A549 (cell line): Measurements from ENCODE around the gene DARS1. TPM values are rescaled to one million over a fixed set of nuclear protein-coding genes. Genes with fewer than 3 reads are reported as not detected.

Experiments
- ATAC-seq, 2 experiments: fragments of 200-7000 bp in 1 of 2; fragments of >200 bp in 1 of 2; cut with Nextera tagmentation in 1 of 2; cut with Tn5 transposase in 1 of 2; 3 replicates each; pipeline versions ENCODE4 v1.8.0 to v1.9.1; 2018 to 2020; ENCODE audit warnings: mild to moderate bottlenecking in 1 of 2, moderate library complexity in 1 of 2
- CTCF ChIA-PET: fragments of 300-600 bp; sonication (Branson Sonifier 250); formaldehyde crosslinking; extraction: SDS; loops from one replicate; lab custom pipeline; 2021; ENCODE audit warnings: antibody characterized with exemption, inconsistent platforms; lab: Yijun Ruan, JAX
- POLR2A ChIA-PET: fragments of 350-600 bp; formaldehyde crosslinking; extraction: SDS; loops from one replicate; lab custom pipeline; 2021; ENCODE audit warnings: antibody characterized with exemption, inconsistent platforms; lab: Yijun Ruan, JAX
- DNase-seq, 2 experiments: peaks; one replicate each; pipeline versions ENCODE4 v3.0.0 to v3.0.0-alpha.2; 2011 to 2016; ENCODE audit warnings: low read depth in 1 of 2, low spot score in 1 of 2
- FAIRE-seq: peaks from 2 replicates; lab custom pipeline; 2011; peaks lifted over from hg19 to GRCh38; lab: Jason Lieb, UNC
- H3K27ac ChIP-seq, 2 experiments: fragments of >200 bp; sonication (Bioruptor Twin); formaldehyde crosslinking; 3 replicates each; pipeline ENCODE4 v1.5.1; 2016 to 2017
- H3K4me1 ChIP-seq: fragments of >200 bp; sonication (Bioruptor Twin); formaldehyde crosslinking; 3 replicates; pipeline ENCODE4 v1.6.1; 2016
- H3K4me2 ChIP-seq: fragments of >200 bp; sonication (Bioruptor Twin); formaldehyde crosslinking; 3 replicates; pipeline ENCODE4 v1.6.1; 2016
- H3K4me3 ChIP-seq: fragments of >200 bp; sonication (Bioruptor Twin); formaldehyde crosslinking; 3 replicates; pipeline ENCODE4 v1.5.1; 2016
- H3K9me3 ChIP-seq: fragments of >200 bp; sonication (Bioruptor Twin); formaldehyde crosslinking; 3 replicates; pipeline ENCODE4 v1.6.1; 2016
- CBX2 ChIP-seq: fragments of 200-600 bp; sonication (generic); IDR thresholded peaks from 2 replicates; pipeline ENCODE4 v1.6.1; 2016; ENCODE audit warnings: low read depth, mild to moderate bottlenecking, borderline replicate concordance
- CEBPB ChIP-seq, 2 experiments: fragments of >200 bp in 1 of 2; sonication (Bioruptor Twin) in 1 of 2; formaldehyde crosslinking in 1 of 2; IDR thresholded peaks; 2 replicates each; pipeline ENCODE4 v1.6.1; 2012 to 2016
- CHD2 ChIP-seq: fragments of 150-350 bp; IDR thresholded peaks from 2 replicates; pipeline ENCODE4 v1.6.1; 2014; ENCODE audit warnings: low read length; ENCODE audit not compliant: partially characterized antibody
- CHD4 ChIP-seq: fragments of 200-600 bp; sonication (generic); IDR thresholded peaks from 2 replicates; pipeline ENCODE4 v1.6.1; 2016; ENCODE audit warnings: antibody characterized with exemption, mild to moderate bottlenecking, borderline replicate concordance
- EHF ChIP-seq: fragments of 250-450 bp; sonication (Bioruptor Pico); IDR thresholded peaks from 2 replicates; pipeline ENCODE4 v1.5.0; 2020; ENCODE audit warnings: mild to moderate bottlenecking
- EHMT2 ChIP-seq: fragments of 200-600 bp; sonication (generic); IDR thresholded peaks from 2 replicates; pipeline ENCODE4 v1.6.1; 2016; ENCODE audit warnings: antibody characterized with exemption, low read depth, mild to moderate bottlenecking, moderate library complexity
- ESRRA ChIP-seq: fragments of 150-350 bp; IDR thresholded peaks from 2 replicates; pipeline ENCODE4 v1.6.1; 2014; ENCODE audit warnings: mild to moderate bottlenecking, low read length, borderline replicate concordance
- FOSL2 ChIP-seq, 2 experiments: fragments of 450-650 bp in 1 of 2; fragments of >200 bp in 1 of 2; sonication (Bioruptor Twin) in 1 of 2; formaldehyde crosslinking; IDR thresholded peaks; 2 replicates each; pipeline versions ENCODE4 v1.5.0 to v1.6.1; 2016 to 2020; ENCODE audit warnings: mild to moderate bottlenecking in 1 of 2, moderate library complexity in 1 of 2
- HEYL ChIP-seq: fragments of 250-450 bp; sonication (Bioruptor Pico); IDR thresholded peaks from 2 replicates; pipeline ENCODE4 v1.8.0; 2021; ENCODE audit warnings: mild to moderate bottlenecking, moderate library complexity
- HOXB13 ChIP-seq: fragments of 250-450 bp; sonication (Bioruptor Pico); IDR thresholded peaks from 2 replicates; pipeline ENCODE4 v1.5.0; 2020; ENCODE audit warnings: low read depth, mild to moderate bottlenecking, moderate library complexity
- JUN ChIP-seq, 2 experiments: fragments of >200 bp; sonication (Bioruptor Twin); formaldehyde crosslinking; IDR thresholded peaks; 2 replicates in 1 of 2; 3 replicates in 1 of 2; pipeline ENCODE4 v1.6.1; 2016 to 2017
- JUNB ChIP-seq: fragments of >200 bp; sonication (Bioruptor Twin); formaldehyde crosslinking; IDR thresholded peaks from 2 replicates; pipeline ENCODE4 v1.6.1; 2016
- MAZ ChIP-seq: fragments of 150-350 bp; IDR thresholded peaks from 2 replicates; pipeline ENCODE4 v1.6.1; 2014; ENCODE audit warnings: antibody characterized with exemption, low read depth, low read length, borderline replicate concordance
- NFE2L2 ChIP-seq: fragments of 150-350 bp; conservative IDR thresholded peaks from 2 replicates; pipeline ENCODE4 v1.6.1; 2014; ENCODE audit warnings: low read length
- NPAS2 ChIP-seq: fragments of 250-450 bp; sonication (Bioruptor Pico); IDR thresholded peaks from 2 replicates; pipeline ENCODE4 v1.8.0; 2022; ENCODE audit warnings: mild to moderate bottlenecking, moderate library complexity, borderline replicate concordance
- POLR2A ChIP-seq: IDR thresholded peaks from 2 replicates; pipeline ENCODE4 v1.6.1; 2012; ENCODE audit warnings: mild to moderate bottlenecking, low read length
- POLR2AphosphoS2 ChIP-seq: conservative IDR thresholded peaks from 2 replicates; pipeline ENCODE4 v1.6.1; 2012; ENCODE audit warnings: low read length, improper control_type of control experiment, inconsistent platforms
- RARB ChIP-seq: fragments of 250-450 bp; sonication (Bioruptor Pico); IDR thresholded peaks from 2 replicates; pipeline ENCODE4 v1.8.0; 2021; ENCODE audit warnings: mild to moderate bottlenecking, moderate library complexity
- RCOR1 ChIP-seq: fragments of 150-350 bp; IDR thresholded peaks from 2 replicates; pipeline ENCODE4 v1.6.1; 2014; ENCODE audit warnings: antibody characterized with exemption, low read length, low read depth
- RFX5 ChIP-seq: fragments of 450-650 bp; IDR thresholded peaks from 2 replicates; pipeline ENCODE4 v1.7.1; 2014; ENCODE audit warnings: antibody characterized with exemption, mild to moderate bottlenecking, moderate library complexity
- ZC3H11A ChIP-seq: fragments of 450-650 bp; IDR thresholded peaks from 2 replicates; pipeline ENCODE4 v1.6.1; 2014; ENCODE audit warnings: antibody characterized with exemption, mild to moderate bottlenecking
- ZFP36 ChIP-seq: fragments of 450-650 bp; IDR thresholded peaks from 2 replicates; pipeline ENCODE4 v1.6.1; 2014; ENCODE audit warnings: borderline replicate concordance; ENCODE audit not compliant: partially characterized antibody
- ZSCAN20 ChIP-seq: fragments of 250-450 bp; sonication (Bioruptor Pico); IDR thresholded peaks from 2 replicates; pipeline ENCODE4 v1.8.0; 2022; ENCODE audit warnings: mild to moderate bottlenecking, moderate library complexity
- WGBS: methylation state at CpG from one replicate; pipeline ENCODE4 v1.1.6; 2017; ENCODE audit errors: missing lambda C conversion rate; 5-methylcytosine and 5-hydroxymethylcytosine counted together
- polyA plus RNA-seq, 4 experiments: library from polyadenylated mRNA; depleted of rRNA in 3 of 4; stranded (reverse); fragments of >200 nt; fragmentation: RNase III in 1 of 4; extraction: RNeasy Plus Mini Kit Qiagen cat#74134 plus additional on column Dnase treatment in 1 of 4; gene quantifications; 2 replicates in 3 of 4; 3 replicates in 1 of 4; pipeline ENCODE4 v1.2.3, GENCODE V29; 2011 to 2017
- TF ChIP-seq, protein P1 (sequence below): IDR thresholded peaks from 2 replicates; pipeline ENCODE4 v1.6.1; 2012
- TF ChIP-seq, protein P2 (sequence below): fragments of 150-350 bp; IDR thresholded peaks from 2 replicates; pipeline ENCODE4 v1.6.1; 2014; ENCODE audit warnings: low read depth, mild to moderate bottlenecking, low read length
- TF ChIP-seq, protein P3 (sequence below): fragments of 250-450 bp; sonication (Bioruptor Pico); IDR thresholded peaks from 2 replicates; pipeline ENCODE4 v1.5.0; 2020; ENCODE audit warnings: low read depth, mild to moderate bottlenecking, moderate library complexity
- TF ChIP-seq, protein P4 (sequence below): fragments of >200 bp; sonication (Bioruptor Twin); formaldehyde crosslinking; IDR thresholded peaks from 2 replicates; pipeline ENCODE4 v1.6.1; 2016
- TF ChIP-seq, protein P5 (sequence below): fragments of >200 bp; sonication (Bioruptor Twin); formaldehyde crosslinking; IDR thresholded peaks from 3 replicates; pipeline ENCODE4 v1.6.1; 2016
- TF ChIP-seq, protein P6 (sequence below): IDR thresholded peaks from 2 replicates; pipeline ENCODE4 v1.6.1; 2012
- TF ChIP-seq, protein P7 (sequence below): fragments of 250-450 bp; sonication (Bioruptor Pico); IDR thresholded peaks from 2 replicates; pipeline ENCODE4 v1.5.0; 2021; ENCODE audit warnings: mild to moderate bottlenecking, moderate library complexity, borderline replicate concordance

The DARS1 gene
- polyA plus RNA-seq, 2 of the 4 experiments (the other 2 are of a cell fraction), result 83.8 to 130 TPM

DNA sequence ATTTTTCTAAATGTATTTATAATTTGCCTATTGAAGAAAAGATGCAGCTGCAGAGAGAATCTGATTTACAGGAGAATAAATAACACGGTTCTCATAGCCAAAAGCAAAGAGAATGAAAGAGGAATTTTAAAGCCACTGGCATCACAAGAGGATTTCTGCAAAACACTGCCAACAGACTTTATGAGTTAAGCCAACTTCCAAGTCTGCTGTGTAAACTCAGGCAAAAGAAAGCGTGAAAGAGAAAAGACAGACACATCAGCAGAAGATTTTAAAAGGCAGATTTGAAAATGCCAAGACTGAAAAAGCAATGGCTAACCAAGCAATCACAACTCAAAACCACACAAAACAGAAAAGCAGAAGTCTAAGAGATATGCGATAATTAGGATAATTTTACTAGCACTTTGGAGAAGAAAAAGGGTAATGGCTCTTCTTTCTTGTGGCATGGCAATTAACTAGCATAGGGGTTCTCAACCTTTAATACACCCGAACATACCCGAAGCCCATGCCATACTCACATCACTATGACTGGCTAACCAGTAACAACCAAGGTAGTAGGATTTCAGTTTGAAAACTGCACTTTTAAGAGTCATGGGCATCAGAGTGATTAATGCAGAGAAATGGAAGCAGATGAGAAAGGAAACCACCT lies 4.9 kb downstream of the DARS1 start:
- DNase-seq, result no peak
- Histone ChIP-seq H3K4me1 (peaks cover 14% of the 10 kb centered on the region), H3K4me2 (no peak overlapping the region), H3K4me3 (no peak overlapping the region), H3K9me3 (no peaks in the 10 kb centered on the region), H3K27ac (no peak overlapping the region)
- 91% methylated on average over 5 of the region's 5 CpGs for WGBS
- no peak for FAIRE-seq
- POLR2A ChIA-PET, result no interaction called here
- CTCF ChIA-PET, result no interaction called here
- TF ChIP-seq, protein P1, sequence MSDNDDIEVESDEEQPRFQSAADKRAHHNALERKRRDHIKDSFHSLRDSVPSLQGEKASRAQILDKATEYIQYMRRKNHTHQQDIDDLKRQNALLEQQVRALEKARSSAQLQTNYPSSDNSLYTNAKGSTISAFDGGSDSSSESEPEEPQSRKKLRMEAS, result no peak
- TF ChIP-seq CBX2 (no peak), CHD2 (no peak), EHMT2 (no peak), JUN (IDR thresholded peaks at IDR 0.05) (no peak), ZC3H11A (no peak), NFE2L2 (no peak), NPAS2 (CRISPR knock-in tag) (no peak), EHF (no peak), MAZ (no peak), RFX5 (no peak), HEYL (no peak), ZSCAN20 (CRISPR knock-in tag) (no peak), HOXB13 (CRISPR knock-in tag) (no peak), JUNB (no peak), POLR2A (no peak)
- TF ChIP-seq, protein P2, sequence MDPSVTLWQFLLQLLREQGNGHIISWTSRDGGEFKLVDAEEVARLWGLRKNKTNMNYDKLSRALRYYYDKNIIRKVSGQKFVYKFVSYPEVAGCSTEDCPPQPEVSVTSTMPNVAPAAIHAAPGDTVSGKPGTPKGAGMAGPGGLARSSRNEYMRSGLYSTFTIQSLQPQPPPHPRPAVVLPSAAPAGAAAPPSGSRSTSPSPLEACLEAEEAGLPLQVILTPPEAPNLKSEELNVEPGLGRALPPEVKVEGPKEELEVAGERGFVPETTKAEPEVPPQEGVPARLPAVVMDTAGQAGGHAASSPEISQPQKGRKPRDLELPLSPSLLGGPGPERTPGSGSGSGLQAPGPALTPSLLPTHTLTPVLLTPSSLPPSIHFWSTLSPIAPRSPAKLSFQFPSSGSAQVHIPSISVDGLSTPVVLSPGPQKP, result no peak
- TF ChIP-seq, protein P3, sequence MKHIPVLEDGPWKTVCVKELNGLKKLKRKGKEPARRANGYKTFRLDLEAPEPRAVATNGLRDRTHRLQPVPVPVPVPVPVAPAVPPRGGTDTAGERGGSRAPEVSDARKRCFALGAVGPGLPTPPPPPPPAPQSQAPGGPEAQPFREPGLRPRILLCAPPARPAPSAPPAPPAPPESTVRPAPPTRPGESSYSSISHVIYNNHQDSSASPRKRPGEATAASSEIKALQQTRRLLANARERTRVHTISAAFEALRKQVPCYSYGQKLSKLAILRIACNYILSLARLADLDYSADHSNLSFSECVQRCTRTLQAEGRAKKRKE (CRISPR knock-in tag), result no peak
- TF ChIP-seq, protein P4, sequence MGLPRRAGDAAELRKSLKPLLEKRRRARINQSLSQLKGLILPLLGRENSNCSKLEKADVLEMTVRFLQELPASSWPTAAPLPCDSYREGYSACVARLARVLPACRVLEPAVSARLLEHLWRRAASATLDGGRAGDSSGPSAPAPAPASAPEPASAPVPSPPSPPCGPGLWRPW, result no peak
- ATAC-seq, result no peak

DNA sequence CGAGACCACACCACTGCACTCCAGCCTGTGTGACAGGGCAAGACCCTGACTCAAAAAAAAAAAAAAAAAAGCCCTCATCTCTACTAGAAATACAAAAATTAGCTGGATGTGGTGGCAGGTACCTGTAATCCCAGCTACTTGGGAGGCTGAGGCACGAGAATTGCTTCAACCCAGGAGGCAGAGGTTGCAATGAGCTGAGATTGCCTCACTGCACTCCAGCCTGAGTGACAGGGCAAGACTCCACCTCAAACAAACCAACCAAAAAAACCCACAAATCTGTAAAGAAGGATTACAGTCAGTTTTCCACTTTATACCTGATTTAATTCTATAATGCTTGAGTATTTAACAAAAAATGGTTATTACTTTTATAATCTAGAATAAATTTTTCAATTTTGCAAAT lies 9.7 kb downstream of the DARS1 start:
- no peak for ATAC-seq
- no peak for FAIRE-seq
- ChIA-PET CTCF (interaction anchor here (0.6 kb wide), 1 partner anchor 738 kb away, joined by 3 read pairs; no protein-coding TSS in a partner anchor), POLR2A (interaction anchor here (0.7 kb wide), 2 partner anchors 22 to 1540 kb away, joined by 4 read pairs; no protein-coding TSS in a partner anchor)
- Histone ChIP-seq H3K9me3 (no peaks in the 10 kb centered on the region), H3K4me1 (no peaks in the 10 kb centered on the region), H3K4me2 (no peak overlapping the region), H3K27ac (no peak overlapping the region), H3K4me3 (no peak overlapping the region)
- WGBS, result 94% methylated on average over 2 of the region's 2 CpGs
- DNase-seq, result no peak
- TF ChIP-seq ZFP36 (no peak), POLR2AphosphoS2 (no peak), NPAS2 (CRISPR knock-in tag) (no peak), POLR2A (no peak), CHD4 (no peak), RCOR1 (no peak), CBX2 (no peak), RARB (CRISPR knock-in tag) (no peak), ESRRA (no peak), CEBPB (IDR thresholded peaks at IDR 0.05) (no peak), HOXB13 (CRISPR knock-in tag) (no peak), FOSL2 (IDR thresholded peaks at IDR 0.05) (no peak), FOSL2 (CRISPR knock-in tag; IDR thresholded peaks at IDR 0.05) (no peak)
- TF ChIP-seq, protein P5, sequence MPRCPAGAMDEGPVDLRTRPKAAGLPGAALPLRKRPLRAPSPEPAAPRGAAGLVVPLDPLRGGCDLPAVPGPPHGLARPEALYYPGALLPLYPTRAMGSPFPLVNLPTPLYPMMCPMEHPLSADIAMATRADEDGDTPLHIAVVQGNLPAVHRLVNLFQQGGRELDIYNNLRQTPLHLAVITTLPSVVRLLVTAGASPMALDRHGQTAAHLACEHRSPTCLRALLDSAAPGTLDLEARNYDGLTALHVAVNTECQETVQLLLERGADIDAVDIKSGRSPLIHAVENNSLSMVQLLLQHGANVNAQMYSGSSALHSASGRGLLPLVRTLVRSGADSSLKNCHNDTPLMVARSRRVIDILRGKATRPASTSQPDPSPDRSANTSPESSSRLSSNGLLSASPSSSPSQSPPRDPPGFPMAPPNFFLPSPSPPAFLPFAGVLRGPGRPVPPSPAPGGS, result no peak
- TF ChIP-seq, protein P6, sequence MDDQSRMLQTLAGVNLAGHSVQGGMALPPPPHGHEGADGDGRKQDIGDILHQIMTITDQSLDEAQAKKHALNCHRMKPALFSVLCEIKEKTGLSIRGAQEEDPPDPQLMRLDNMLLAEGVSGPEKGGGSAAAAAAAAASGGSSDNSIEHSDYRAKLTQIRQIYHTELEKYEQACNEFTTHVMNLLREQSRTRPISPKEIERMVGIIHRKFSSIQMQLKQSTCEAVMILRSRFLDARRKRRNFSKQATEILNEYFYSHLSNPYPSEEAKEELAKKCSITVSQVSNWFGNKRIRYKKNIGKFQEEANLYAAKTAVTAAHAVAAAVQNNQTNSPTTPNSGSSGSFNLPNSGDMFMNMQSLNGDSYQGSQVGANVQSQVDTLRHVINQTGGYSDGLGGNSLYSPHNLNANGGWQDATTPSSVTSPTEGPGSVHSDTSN, result no peak
- TF ChIP-seq, protein P7, sequence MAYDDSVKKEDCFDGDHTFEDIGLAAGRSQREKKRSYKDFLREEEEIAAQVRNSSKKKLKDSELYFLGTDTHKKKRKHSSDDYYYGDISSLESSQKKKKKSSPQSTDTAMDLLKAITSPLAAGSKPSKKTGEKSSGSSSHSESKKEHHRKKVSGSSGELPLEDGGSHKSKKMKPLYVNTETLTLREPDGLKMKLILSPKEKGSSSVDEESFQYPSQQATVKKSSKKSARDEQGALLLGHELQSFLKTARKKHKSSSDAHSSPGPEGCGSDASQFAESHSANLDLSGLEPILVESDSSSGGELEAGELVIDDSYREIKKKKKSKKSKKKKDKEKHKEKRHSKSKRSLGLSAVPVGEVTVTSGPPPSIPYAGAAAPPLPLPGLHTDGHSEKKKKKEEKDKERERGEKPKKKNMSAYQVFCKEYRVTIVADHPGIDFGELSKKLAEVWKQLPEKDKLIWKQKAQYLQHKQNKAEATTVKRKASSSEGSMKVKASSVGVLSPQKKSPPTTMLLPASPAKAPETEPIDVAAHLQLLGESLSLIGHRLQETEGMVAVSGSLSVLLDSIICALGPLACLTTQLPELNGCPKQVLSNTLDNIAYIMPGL (CRISPR knock-in tag), result no peak
- TF ChIP-seq, protein P4, result no peak
